GM10266 (cell line): Measurements from ENCODE around the gene CYBA.

Experiments
- DNase-seq: peaks from one replicate; pipeline ENCODE4 v3.0.0; 2012; ENCODE audit errors: extremely low spot score
- TF ChIP-seq, protein P1 (sequence below): IDR thresholded peaks from 2 replicates; pipeline ENCODE4 v1.5.1; 2012; ENCODE audit warnings: mild to moderate bottlenecking, low read depth; ENCODE audit not compliant: control insufficient read depth, insufficient read depth; ENCODE audit errors: missing control alignments

The CYBA gene

DNA sequence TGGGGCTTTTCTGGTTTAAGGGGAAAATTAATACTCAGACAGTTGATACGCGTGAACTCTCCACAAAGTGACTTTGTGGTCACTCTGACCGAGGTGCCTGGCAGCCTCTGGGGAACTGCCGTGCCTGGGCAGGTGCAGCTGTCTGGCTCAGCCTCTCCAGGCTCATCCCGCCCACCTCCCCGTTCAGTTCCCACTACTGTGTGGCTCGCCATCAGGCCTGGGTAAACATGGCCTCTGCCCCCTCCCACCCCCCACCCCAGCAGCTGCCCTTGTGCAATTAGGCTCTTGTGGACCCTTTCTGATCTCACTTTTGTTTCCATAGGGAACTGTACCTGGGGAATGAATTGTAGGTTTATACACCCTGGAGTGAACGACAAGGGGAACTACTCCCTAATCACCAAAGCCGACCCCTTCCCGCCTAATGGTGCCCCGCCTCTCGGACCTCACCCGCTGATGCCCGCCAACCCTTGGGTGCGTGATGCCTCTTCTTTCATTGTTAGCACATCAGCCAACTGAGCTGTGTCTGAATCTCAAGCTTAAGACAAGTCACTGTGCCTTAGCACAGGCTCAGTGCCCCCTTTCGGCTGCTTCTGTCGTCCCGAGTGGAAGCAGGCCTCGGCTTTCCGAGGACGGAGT is 52.9 kb downstream of the CYBA start:
- no peak for DNase-seq
- TF ChIP-seq, protein P1, sequence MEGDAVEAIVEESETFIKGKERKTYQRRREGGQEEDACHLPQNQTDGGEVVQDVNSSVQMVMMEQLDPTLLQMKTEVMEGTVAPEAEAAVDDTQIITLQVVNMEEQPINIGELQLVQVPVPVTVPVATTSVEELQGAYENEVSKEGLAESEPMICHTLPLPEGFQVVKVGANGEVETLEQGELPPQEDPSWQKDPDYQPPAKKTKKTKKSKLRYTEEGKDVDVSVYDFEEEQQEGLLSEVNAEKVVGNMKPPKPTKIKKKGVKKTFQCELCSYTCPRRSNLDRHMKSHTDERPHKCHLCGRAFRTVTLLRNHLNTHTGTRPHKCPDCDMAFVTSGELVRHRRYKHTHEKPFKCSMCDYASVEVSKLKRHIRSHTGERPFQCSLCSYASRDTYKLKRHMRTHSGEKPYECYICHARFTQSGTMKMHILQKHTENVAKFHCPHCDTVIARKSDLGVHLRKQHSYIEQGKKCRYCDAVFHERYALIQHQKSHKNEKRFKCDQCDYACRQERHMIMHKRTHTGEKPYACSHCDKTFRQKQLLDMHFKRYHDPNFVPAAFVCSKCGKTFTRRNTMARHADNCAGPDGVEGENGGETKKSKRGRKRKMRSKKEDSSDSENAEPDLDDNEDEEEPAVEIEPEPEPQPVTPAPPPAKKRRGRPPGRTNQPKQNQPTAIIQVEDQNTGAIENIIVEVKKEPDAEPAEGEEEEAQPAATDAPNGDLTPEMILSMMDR = no peak

GRCh38 chr16:88596483-88596882 is 54.4 kb downstream of the CYBA start:
- TF ChIP-seq, protein P1 = no peak
- no peak for DNase-seq

- TF ChIP-seq, protein P1 = no peak
- no peak for DNase-seq
These were observed 54.9 kb downstream of the CYBA start for GRCh38 chr16:88595921-88596320.

DNA sequence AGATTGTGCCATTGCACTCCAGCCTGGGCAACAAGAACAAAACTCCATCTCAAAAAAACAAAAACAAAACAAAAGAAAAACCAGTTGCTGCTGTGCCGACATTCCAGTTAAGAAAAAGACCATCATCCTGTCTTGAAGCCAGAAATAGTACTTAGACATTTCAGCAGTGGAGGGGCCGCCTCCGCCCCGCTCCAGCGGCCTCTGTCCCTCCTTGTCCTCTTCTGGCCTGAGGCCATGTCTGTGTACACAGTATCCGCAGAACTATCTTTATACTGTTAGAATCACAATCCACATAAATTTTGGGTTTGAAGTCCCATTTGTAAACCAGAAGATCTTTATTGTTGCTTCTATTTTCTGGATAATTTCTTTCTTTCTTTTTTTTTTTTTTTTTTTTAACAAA is 55.8 kb downstream of the CYBA start:
- TF ChIP-seq, protein P1 = no peak
- DNase-seq = no peak

DNA sequence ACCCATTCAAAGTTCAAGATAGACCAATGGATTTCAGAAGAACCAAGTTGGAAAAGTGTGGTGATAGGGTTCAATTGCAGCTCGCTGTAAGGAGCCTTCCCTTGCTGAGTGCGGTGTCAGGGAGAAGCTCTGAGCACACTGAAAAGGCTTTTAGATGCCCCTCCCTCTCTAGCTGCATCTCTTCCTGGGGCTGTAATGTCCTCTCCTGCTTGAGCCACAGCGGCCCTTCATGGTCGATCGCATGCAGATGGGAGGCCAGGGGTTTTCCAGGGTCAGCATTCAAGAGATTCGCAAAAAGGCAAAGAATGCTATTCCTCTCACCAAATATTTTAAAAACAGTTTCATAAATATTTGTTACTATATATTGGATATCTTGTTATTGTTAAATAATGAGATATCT is 56.9 kb downstream of the CYBA start:
- TF ChIP-seq, protein P1 = no peak
- DNase-seq = no peak

GRCh38 chr16:88593489-88593888 is 57.4 kb downstream of the CYBA start:
- TF ChIP-seq, protein P1 = no peak
- DNase-seq = no peak
